GM12878 (cell line): ENCODE results near the gene NOP9. TPM values are rescaled to one million over a fixed set of nuclear protein-coding genes. Genes with fewer than 3 reads are reported as not detected.

Experiments used
- ATAC-seq: fragments of 200-7000 bp; cut with Tn5 transposase; 3 replicates; pipeline ENCODE4 v1.9.1; 2020; ENCODE audit warnings: mild to moderate bottlenecking, moderate library complexity
- BruUV-seq: library from RNA; stranded (reverse); fragments of 400-500 nt; replicated peaks from 2 replicates; lab custom pipeline; 2021; lab: Mats Ljungman, UMichigan
- CTCF ChIA-PET: fragments of 300-600 bp; sonication (Branson Sonifier 250); formaldehyde crosslinking; extraction: SDS; loops from one replicate; lab custom pipeline; 2021; ENCODE audit warnings: inconsistent platforms; lab: Yijun Ruan, JAX
- POLR2A ChIA-PET: fragments of 350-600 bp; formaldehyde crosslinking; extraction: SDS; loops from one replicate; lab custom pipeline; 2021; ENCODE audit warnings: inconsistent platforms; lab: Charles Lee
- RAD21 ChIA-PET: fragments of 300-600 bp; sonication (Branson Sonifier 250); formaldehyde crosslinking; loops from one replicate; lab custom pipeline; 2023; ENCODE audit warnings: antibody characterized with exemption; ENCODE audit not compliant: unreplicated experiment; lab: Charles Lee
- SMC1A ChIA-PET: fragments of 300-600 bp; sonication (Branson Sonifier 250); formaldehyde crosslinking; loops from one replicate; lab custom pipeline; 2023; ENCODE audit not compliant: unreplicated experiment, uncharacterized antibody; lab: Charles Lee
- DNase-seq: peaks from one replicate; pipeline ENCODE4 v3.0.0-alpha.2; 2011; ENCODE audit warnings: low read depth, low spot score
- FAIRE-seq: peaks from 3 replicates; lab custom pipeline; 2011; peaks lifted over from hg19 to GRCh38; lab: Jason Lieb, UNC
- H2AFZ ChIP-seq: 2 replicates; pipeline ENCODE4 v1.6.0; 2011; ENCODE audit warnings: low read depth, low read length, control low read depth; ENCODE audit not compliant: control insufficient read depth
- H3K27ac ChIP-seq: 2 replicates; pipeline ENCODE4 v1.5.1; 2011; ENCODE audit warnings: control low read depth; ENCODE audit not compliant: control insufficient read depth, insufficient read depth
- H3K27me3 ChIP-seq, 2 experiments: replicated peaks in 1 of 2; 2 replicates each; pipeline versions ENCODE4 v1.6.0 to v1.6.1; 2011; ENCODE audit warnings: low read length in 1 of 2; ENCODE audit not compliant: control insufficient read depth in 2 of 2, insufficient read depth in 2 of 2
- H3K36me3 ChIP-seq, 2 experiments: 2 replicates each; pipeline ENCODE4 v1.5.1; 2011; ENCODE audit warnings: low read length in 1 of 2; ENCODE audit not compliant: control insufficient read depth in 2 of 2, insufficient read depth in 2 of 2
- H3K4me1 ChIP-seq: 2 replicates; pipeline ENCODE4 v1.6.1; 2011; ENCODE audit warnings: mild to moderate bottlenecking, low read length, moderate library complexity, mixed read lengths; ENCODE audit not compliant: control insufficient read depth, insufficient read depth
- H3K4me2 ChIP-seq: 2 replicates; pipeline ENCODE4 v1.6.0; 2011; ENCODE audit warnings: control low read depth; ENCODE audit not compliant: control insufficient read depth, insufficient read depth
- H3K4me3 ChIP-seq: fragments of 200-600 bp; sonication (generic); 2 replicates; pipeline ENCODE4 v1.5.1; 2016
- H3K79me2 ChIP-seq: 2 replicates; pipeline ENCODE4 v1.6.0; 2011; ENCODE audit warnings: low read length; ENCODE audit not compliant: control insufficient read depth, insufficient read depth
- H3K9ac ChIP-seq: 2 replicates; pipeline ENCODE4 v1.8.0; 2011; ENCODE audit warnings: low read length, control low read depth, mixed read lengths; ENCODE audit not compliant: control insufficient read depth, insufficient read depth
- H3K9me3 ChIP-seq: replicated peaks from 3 replicates; pipeline ENCODE4 v1.5.1; 2011; ENCODE audit warnings: mild to moderate bottlenecking, low read length; ENCODE audit not compliant: control insufficient read depth, insufficient read depth
- H4K20me1 ChIP-seq: 2 replicates; pipeline ENCODE4 v1.6.0; 2011; ENCODE audit not compliant: control insufficient read depth, insufficient read depth
- ETV6 ChIP-seq, 2 experiments: fragments of 450-650 bp in 1 of 2; IDR thresholded peaks in 1 of 2; conservative IDR thresholded peaks in 1 of 2; 2 replicates each; pipeline ENCODE4 v1.6.1; 2014; ENCODE audit warnings: antibody characterized with exemption in 1 of 2, borderline replicate concordance in 1 of 2, low read depth in 1 of 2, mild to moderate bottlenecking in 1 of 2, moderate library complexity in 1 of 2
- EZH2 ChIP-seq: IDR thresholded peaks from 2 replicates; pipeline ENCODE4 v1.6.1; 2012; ENCODE audit warnings: low read depth, mild to moderate bottlenecking, control low read depth, inconsistent platforms, low read length, borderline replicate concordance; ENCODE audit not compliant: control insufficient read depth
- FOS ChIP-seq: IDR thresholded peaks from 3 replicates; pipeline ENCODE4 v1.6.1; 2011; ENCODE audit warnings: borderline replicate concordance; ENCODE audit not compliant: insufficient read length; ENCODE audit errors: extremely low read depth
- GATAD2B ChIP-seq: fragments of 450-650 bp; conservative IDR thresholded peaks from 2 replicates; pipeline ENCODE4 v1.6.1; 2017; ENCODE audit warnings: low read depth, mild to moderate bottlenecking, moderate library complexity
- IKZF2 ChIP-seq, 2 experiments: fragments of 450-650 bp; IDR thresholded peaks; 2 replicates each; pipeline ENCODE4 v1.6.1; 2017; ENCODE audit warnings: mild to moderate bottlenecking in 2 of 2, moderate library complexity in 2 of 2
- KAT2A ChIP-seq: conservative IDR thresholded peaks from 2 replicates; pipeline ENCODE4 v1.6.1; 2011; ENCODE audit warnings: low read depth, low read length; ENCODE audit not compliant: control insufficient read depth
- NFYA ChIP-seq: IDR thresholded peaks from 2 replicates; pipeline ENCODE4 v1.6.1; 2011; ENCODE audit warnings: low read depth, mild to moderate bottlenecking, low read length, improper control_type of control experiment, borderline replicate concordance
- NR2C2 ChIP-seq: IDR thresholded peaks from 2 replicates; pipeline ENCODE4 v1.6.1; 2011; ENCODE audit warnings: borderline replicate concordance, low read depth; ENCODE audit not compliant: control insufficient read depth, insufficient read length
- NR2F1 ChIP-seq: fragments of 450-650 bp; conservative IDR thresholded peaks from 2 replicates; pipeline ENCODE4 v1.6.1; 2017; ENCODE audit warnings: mild to moderate bottlenecking
- SMAD5 ChIP-seq: IDR thresholded peaks from 2 replicates; pipeline ENCODE4 v1.6.1; 2016; ENCODE audit warnings: antibody characterized with exemption, low read depth
- SP1 ChIP-seq: IDR thresholded peaks from one replicate; pipeline ENCODE4 v1.6.1; 2011; ENCODE audit warnings: low read depth, low read length
- TARDBP ChIP-seq: IDR thresholded peaks from 2 replicates; pipeline ENCODE4 v1.6.1; 2016; ENCODE audit warnings: borderline replicate concordance
- WGBS: methylation state at CpG from one replicate; pipeline ENCODE4 v1.1.6; 2016; ENCODE audit warnings: low lambda C conversion rate; ENCODE audit not compliant: insufficient replicate concordance, insufficient coverage; ENCODE audit errors: missing lambda C conversion rate; 5-methylcytosine and 5-hydroxymethylcytosine counted together
- in situ Hi-C: fragments of 300-500 bp; cut with MboI; formaldehyde crosslinking; loops from 9 replicates; pipeline ENCODE4 v1.14.3; 2018; ENCODE audit warnings: mixed read lengths
- intact Hi-C: fragments of 100-400 bp; cut with micrococcal nuclease; formaldehyde crosslinking; loops from one replicate; pipeline ENCODE4 v1.14.2; 2022; ENCODE audit not compliant: unreplicated experiment
- polyA plus RNA-seq, 11 experiments: library from polyadenylated mRNA; depleted of rRNA in 4 of 11; unstranded in 6 of 11; stranded (reverse) in 5 of 11; fragments of >200 nt; fragmentation: Nextera tagmentation in 4 of 11; fragmentation: Illumina TruSeq in 1 of 11; extraction: Ambion mirVana in 4 of 11; extraction: Trizol in 1 of 11; gene quantifications; 1 replicate in 1 of 11; 2 replicates in 10 of 11; pipeline versions ENCODE4 v1.2.1 to v1.2.3, GENCODE V29; 2011 to 2016; ENCODE audit warnings: inconsistent platforms in 2 of 11, missing spikeins in 2 of 11, low read depth in 1 of 11
- total RNA-seq, 4 experiments: library from RNA; depleted of rRNA in 3 of 4; stranded (reverse); fragments of >200 nt in 3 of 4; fragmentation: Illumina TruSeq in 1 of 4; extraction: Trizol in 1 of 4; gene quantifications; 2 replicates each; pipeline versions ENCODE4 v1.2.1 to v1.2.3, GENCODE V29; 2013 to 2021
- TF ChIP-seq, protein P1 (sequence below): fragments of 450-650 bp; IDR thresholded peaks from 2 replicates; pipeline ENCODE4 v1.6.1; 2016; ENCODE audit warnings: mild to moderate bottlenecking
- TF ChIP-seq, protein P2 (sequence below): fragments of 450-650 bp; IDR thresholded peaks from 2 replicates; pipeline ENCODE4 v1.6.1; 2014; ENCODE audit warnings: mild to moderate bottlenecking

Gene NOP9
- total and polyA plus RNA-seq, 10 of the 15 experiments (the other 5 are each of a cell fraction or from before 2014, with no cell fraction given), result 2.4 to 43.9 (median 20.3) TPM

DNA sequence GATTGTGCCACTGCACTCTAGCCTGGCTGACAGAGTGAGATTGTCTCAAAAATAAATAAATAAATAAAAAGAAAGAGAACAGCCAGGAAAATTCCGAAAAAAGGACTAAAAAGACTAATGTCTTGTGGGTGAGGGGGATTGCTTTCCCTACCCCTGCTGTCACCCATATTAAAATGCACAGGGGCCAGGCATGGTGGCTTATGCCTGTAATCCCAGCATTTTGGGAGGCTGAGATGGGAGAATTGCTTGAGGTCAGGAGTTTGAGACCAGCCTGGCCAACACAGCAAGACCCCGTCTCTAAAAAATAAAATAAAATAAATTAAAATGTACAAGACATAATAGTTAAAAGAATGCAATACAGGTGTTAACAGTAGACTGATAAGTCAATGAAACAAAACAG, 6.1 kb upstream of the NOP9 start:
- H3K27me3 ChIP-seq, result no peaks in the 10 kb centered on the region
- no peak overlapping the region for H3K27ac ChIP-seq
- no peak overlapping the region for H3K4me2 ChIP-seq
- in situ Hi-C loops, result no loop called here
- H4K20me1 ChIP-seq, result no peaks in the 10 kb centered on the region
- FAIRE-seq, result no peak
- no peaks in the 10 kb centered on the region; the same call in none of the 2 replicates for H3K79me2 ChIP-seq
- H3K9ac ChIP-seq, result no peak overlapping the region
- SMC1A ChIA-PET, result interaction anchor here (0.9 to 2.7 kb wide), 4 partner anchors 22 to 80 kb away, joined by 3 to 14 read pairs (median 6); partner anchors contain the start of genes CHMP4A, RABGGTA and TINF2
- no TSS peak for BruUV-seq
- RAD21 ChIA-PET, result interaction anchor here (1.2 to 1.5 kb wide), 2 partner anchors 47 to 51 kb away, joined by 4 to 9 read pairs; partner anchors contain the start of gene TINF2
- intact Hi-C loops, result no loop called here
- no peak for DNase-seq
- 94% methylated on average over 2 of the region's 2 CpGs for WGBS
- ATAC-seq, result no peak
- peaks cover 30% of the 10 kb centered on the region for H3K4me1 ChIP-seq
- H3K36me3 ChIP-seq, result peaks cover 13 to 37% of the 10 kb centered on the region in 2 experiments
- CTCF ChIA-PET, result interaction anchor here (0.6 to 13.4 kb wide), 4 partner anchors 15 to 50 kb away, joined by 4 to 269 read pairs (median 26); partner anchors contain the start of genes CIDEB, RABGGTA and TINF2
- no peak overlapping the region for H2AFZ ChIP-seq
- no peaks in the 10 kb centered on the region for H3K9me3 ChIP-seq
- TF ChIP-seq NR2C2, result no peak
- TF ChIP-seq, protein P1, sequence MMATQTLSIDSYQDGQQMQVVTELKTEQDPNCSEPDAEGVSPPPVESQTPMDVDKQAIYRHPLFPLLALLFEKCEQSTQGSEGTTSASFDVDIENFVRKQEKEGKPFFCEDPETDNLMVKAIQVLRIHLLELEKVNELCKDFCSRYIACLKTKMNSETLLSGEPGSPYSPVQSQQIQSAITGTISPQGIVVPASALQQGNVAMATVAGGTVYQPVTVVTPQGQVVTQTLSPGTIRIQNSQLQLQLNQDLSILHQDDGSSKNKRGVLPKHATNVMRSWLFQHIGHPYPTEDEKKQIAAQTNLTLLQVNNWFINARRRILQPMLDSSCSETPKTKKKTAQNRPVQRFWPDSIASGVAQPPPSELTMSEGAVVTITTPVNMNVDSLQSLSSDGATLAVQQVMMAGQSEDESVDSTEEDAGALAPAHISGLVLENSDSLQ, result no peak
- TF ChIP-seq EZH2, result no peak
- no peak for TF ChIP-seq TARDBP
- no peak for TF ChIP-seq SMAD5
- no peak for TF ChIP-seq IKZF2 (IDR thresholded peaks at IDR 0.05)
- TF ChIP-seq NR2F1, result no peak
- no peak for TF ChIP-seq SP1
- TF ChIP-seq FOS, result no peak
- TF ChIP-seq NFYA, result no peak
- TF ChIP-seq, protein P2, sequence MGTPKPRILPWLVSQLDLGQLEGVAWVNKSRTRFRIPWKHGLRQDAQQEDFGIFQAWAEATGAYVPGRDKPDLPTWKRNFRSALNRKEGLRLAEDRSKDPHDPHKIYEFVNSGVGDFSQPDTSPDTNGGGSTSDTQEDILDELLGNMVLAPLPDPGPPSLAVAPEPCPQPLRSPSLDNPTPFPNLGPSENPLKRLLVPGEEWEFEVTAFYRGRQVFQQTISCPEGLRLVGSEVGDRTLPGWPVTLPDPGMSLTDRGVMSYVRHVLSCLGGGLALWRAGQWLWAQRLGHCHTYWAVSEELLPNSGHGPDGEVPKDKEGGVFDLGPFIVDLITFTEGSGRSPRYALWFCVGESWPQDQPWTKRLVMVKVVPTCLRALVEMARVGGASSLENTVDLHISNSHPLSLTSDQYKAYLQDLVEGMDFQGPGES, result no peak
- TF ChIP-seq ETV6 (conservative IDR thresholded peaks at IDR 0.05 in 1 of 2, IDR thresholded peaks at IDR 0.05 in 1 of 2; ENCODE audit: borderline replicate concordance in 1 of 2, low read depth in 1 of 2), result no peak
- TF ChIP-seq KAT2A, result no peak
- TF ChIP-seq GATAD2B, result no peak
- no peak overlapping the region for H3K4me3 ChIP-seq
- POLR2A ChIA-PET, result interaction anchor here (0.8 to 1.7 kb wide), 4 partner anchors 10 to 51 kb away, joined by 3 to 4 read pairs (median 3); partner anchors contain the start of gene TINF2
